Activated naive CD4-positive, alpha-beta T cell treated with anti-CD3 and anti-CD28 coated beads, Interleukin-2, amount 50 U/mL, for 16 hours (primary cell): Measurements from ENCODE around the gene CLIC4.
"Not testable (repeated sequence)": the region's sequence is repeated elsewhere in the genome, so short reads cannot be mapped to it uniquely, and the experiment has no call there.

Experiments used
- DNase-seq: peaks from one replicate; pipeline ENCODE4 v3.0.0-alpha.2; 2020

Gene CLIC4

GRCh38 chr1:24720152-24720551 is 25.1 kb upstream of the CLIC4 start:
- no peak for DNase-seq

- DNase-seq, result no peak
Measured at GRCh38 chr1:24721533-24721932, 23.7 kb upstream of the CLIC4 start.

GRCh38 chr1:24722073-24723035 is 22.9 kb upstream of the CLIC4 start:
- DNase-seq, result peak; percentile 20

- no peak for DNase-seq
Measured at GRCh38 chr1:24724345-24725208, 20.7 kb upstream of the CLIC4 start.

- DNase-seq, result no peak
Measured at GRCh38 chr1:24725209-24725651, 20.0 kb upstream of the CLIC4 start.

- no peak for DNase-seq
Measured at GRCh38 chr1:24726741-24727140, 18.5 kb upstream of the CLIC4 start.

GRCh38 chr1:24727501-24728216 is 17.6 kb upstream of the CLIC4 start:
- no peak for DNase-seq

- no peak for DNase-seq
Measured at GRCh38 chr1:24728982-24729381, 16.3 kb upstream of the CLIC4 start.

- DNase-seq, result no peak
Measured at GRCh38 chr1:24732186-24732885, 12.9 kb upstream of the CLIC4 start.

- not testable (repeated sequence) for DNase-seq
Measured at GRCh38 chr1:24733342-24733741, 11.9 kb upstream of the CLIC4 start.

- no peak for DNase-seq
Measured at GRCh38 chr1:24735156-24735508, 10.1 kb upstream of the CLIC4 start.

- DNase-seq, result no peak
Measured at GRCh38 chr1:24735509-24736375, 9.5 kb upstream of the CLIC4 start.

GRCh38 chr1:24737368-24738117 is 7.7 kb upstream of the CLIC4 start:
- DNase-seq, result no peak

- DNase-seq, result no peak
Measured at GRCh38 chr1:24739241-24739640, 6.0 kb upstream of the CLIC4 start.

- DNase-seq, result no peak
Measured at GRCh38 chr1:24742090-24742938, 2.9 kb upstream of the CLIC4 start.

- DNase-seq, result no peak
Measured at GRCh38 chr1:24743404-24744211, 1.6 kb upstream of the CLIC4 start.

GRCh38 chr1:24745711-24746413 is 615 bp downstream of the CLIC4 start:
- peak; percentile 32 for DNase-seq
